Hippocampal formation (tissue), 2 donors: ENCODE results near the gene DHRSX.
"Not testable (repeated sequence)": the region's sequence is repeated elsewhere in the genome, so short reads cannot be mapped to it uniquely, and the experiment has no call there.

Experiments
- DNase-seq, 2 donors: peaks; one replicate each; lab custom pipeline; 2025; lab: John Stamatoyannopoulos, UW

Gene DHRSX

GRCh38 chrX:2474963-2475726 lies 25.6 kb downstream of the DHRSX start:
- DNase-seq: no peak

DNA sequence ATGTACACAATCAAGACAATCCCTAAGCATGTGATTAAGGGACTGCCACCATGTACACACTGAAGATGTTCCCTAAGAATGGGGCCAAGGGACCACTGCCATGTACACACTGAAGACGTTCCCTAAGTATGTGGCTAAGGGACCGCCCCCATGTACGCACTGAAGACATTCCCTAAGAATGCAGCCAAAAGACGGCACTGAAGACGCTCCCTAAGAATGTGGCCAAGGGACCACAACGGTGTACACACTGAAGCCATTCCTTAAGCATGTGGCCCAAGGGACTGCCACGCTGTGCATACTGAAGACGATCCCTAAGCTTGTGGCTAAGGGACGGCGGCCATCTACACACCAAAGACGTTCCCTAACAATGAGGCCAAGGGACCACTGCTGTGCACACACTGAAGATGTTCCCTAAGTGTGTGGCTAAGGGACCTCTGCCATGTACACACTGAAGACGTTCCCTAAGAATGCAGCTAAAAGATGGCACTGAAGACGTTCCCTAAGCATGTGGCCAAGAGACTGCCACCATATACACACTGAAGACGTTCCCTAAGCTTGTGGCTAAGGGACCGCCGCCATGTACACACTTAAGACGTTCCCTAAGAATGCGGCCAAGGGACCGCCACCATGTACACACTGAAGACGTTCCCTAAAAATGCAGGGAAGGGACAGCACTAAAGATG lies 26.4 kb downstream of the DHRSX start:
- DNase-seq: no peak

DNA sequence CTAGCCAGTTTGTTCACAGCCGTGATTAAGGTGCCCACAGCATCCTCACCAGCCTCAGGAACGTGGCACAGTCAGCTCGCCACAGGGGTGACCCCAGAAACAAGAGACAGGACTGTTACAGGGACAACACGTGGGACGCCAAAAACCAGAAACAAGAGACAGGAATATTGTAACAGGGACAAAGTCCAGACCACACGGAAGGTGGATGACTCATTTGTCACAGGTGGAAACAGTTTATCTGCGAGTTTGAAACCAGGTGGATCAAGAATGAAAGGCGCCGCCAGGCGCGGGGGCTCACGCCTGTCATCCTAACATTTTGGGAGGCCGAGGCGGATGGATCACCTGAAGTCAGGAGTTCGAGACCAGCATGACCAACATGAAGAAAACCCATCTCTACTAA lies 27.7 kb downstream of the DHRSX start:
- not testable (repeated sequence) for DNase-seq

- DNase-seq: no peak
These were observed 29.1 kb downstream of the DHRSX start for GRCh38 chrX:2471641-2472040.

GRCh38 chrX:2471126-2471525 lies 29.6 kb downstream of the DHRSX start:
- not testable (repeated sequence) for DNase-seq

DNA sequence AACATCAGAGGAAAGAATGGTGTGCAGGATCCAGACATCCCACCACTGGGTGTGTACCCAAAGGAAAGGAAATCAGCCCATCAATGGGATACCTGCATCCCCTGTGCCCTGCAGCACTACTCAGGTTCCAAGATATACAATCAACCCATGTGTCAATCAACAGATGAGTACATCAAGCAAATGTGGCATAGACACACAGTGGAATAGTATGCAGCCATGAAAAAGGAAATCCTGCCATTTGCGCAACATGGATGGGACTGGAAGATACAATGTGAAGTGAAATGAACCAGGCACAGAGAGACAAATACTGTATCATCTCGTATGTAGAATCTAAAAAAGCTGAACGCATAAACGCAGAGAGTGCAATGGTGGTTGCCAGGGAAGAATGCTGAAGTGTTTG lies 30.9 kb downstream of the DHRSX start:
- DNase-seq: not testable (repeated sequence)

GRCh38 chrX:2469196-2469685 lies 31.5 kb downstream of the DHRSX start:
- DNase-seq: no peak

GRCh38 chrX:2468261-2469195 lies 32.2 kb downstream of the DHRSX start:
- DNase-seq: no peak

DNA sequence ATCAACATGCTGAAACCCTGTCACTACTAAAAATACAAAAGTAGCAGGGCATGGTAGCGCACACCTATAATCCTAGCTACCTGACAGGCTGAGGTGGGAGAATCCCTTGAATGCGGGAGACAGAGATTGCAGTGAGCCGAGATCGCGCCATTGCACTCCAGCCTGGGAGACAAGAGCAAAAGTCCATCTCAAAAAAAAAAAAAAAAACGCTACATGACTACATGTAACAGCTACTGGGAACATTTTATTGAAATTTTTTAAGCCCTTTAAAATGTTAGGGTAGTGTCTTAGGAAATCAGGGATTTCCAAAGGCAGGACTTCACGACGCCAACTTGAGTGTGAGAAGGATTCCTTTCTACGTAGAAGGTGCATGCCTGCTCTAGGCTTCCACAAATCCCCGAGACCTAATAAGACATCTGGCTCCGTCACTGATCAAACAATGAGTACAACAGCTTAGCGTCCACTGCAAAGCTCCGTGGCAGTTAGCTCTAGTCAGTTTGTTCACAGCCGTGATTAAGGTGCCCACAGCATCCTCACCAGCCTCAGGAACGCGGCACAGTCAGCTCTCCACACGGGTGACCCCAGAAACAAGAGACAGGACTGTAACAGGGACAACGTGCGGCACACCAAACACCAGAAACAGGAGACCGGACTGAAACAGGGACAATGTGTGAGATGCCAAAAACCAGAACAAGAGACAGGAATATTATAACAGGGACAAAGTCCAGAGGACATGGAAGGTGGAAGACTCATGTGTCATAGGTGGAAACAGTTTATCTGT lies 33.7 kb downstream of the DHRSX start:
- DNase-seq: no peak

- no peak for DNase-seq
These were observed 36.1 kb downstream of the DHRSX start for GRCh38 chrX:2464677-2465166.

DNA sequence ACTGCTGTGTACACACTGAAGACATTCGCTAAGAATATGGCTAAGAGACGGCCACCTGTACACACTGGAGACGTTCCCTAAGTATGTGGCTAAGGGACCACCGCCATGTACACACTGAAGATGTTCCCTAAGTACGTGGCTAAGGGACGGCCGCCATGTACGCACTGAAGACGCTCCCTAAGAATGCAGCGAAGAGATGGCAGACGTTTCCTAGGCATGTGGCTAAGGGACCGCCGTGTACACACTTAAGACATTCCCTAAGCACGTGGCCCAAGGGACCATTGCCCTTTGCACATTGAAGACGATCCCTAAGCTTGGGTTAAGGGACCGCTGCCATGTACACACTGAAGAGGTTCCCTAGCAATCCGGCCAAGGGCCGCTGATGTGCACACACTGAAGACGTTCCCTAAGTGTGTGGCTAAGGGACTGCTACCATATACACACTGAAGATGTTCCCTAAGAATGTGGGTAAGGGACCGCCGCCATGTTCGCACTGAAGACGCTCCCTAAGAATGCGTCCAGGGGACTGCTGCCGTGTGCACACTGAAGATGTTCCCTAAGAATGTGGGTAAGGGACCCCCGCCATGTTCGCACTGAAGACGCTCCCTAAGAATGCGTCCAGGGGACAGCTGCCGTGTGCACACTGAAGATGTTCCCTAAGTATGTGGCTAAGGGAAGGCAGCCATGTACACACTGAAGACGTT lies 36.7 kb downstream of the DHRSX start:
- no peak for DNase-seq

GRCh38 chrX:2463481-2463880 lies 37.3 kb downstream of the DHRSX start:
- not testable (repeated sequence) for DNase-seq

GRCh38 chrX:2462780-2463179 lies 38.0 kb downstream of the DHRSX start:
- no peak for DNase-seq

DNA sequence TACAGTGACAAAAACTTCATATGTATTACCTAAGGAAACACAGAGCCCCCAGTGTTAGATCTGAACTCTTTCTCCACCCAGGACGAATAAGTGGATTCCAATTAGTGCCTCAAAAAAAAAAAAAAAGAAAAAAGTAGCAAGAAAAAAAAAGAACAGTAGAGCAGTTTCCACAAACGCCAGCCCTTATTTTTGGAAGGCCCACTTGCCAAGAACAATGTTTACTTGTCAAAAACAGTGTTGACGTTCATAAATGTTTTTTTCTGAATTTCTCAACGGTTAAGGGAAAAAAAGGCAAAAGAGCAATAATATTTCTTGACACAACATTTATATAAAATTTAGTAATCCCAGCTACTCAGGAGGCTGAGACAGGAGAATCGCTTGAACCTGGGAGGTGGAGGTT lies 38.7 kb downstream of the DHRSX start:
- no peak for DNase-seq

DNA sequence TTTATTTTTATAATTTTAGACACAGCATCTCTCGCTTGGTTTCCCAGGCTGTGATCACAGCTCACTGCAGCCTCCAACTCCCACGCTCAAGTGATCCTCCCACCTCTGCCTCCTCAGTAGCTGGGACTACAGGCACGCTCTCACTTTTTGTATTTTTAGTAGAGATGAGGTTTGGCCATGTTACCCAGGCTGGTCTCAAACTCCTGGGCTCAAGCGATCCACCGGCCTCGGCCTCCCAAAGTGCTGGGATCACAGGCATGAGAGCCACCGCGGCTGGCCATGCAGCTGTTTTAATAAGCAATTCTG lies 39.1 kb downstream of the DHRSX start:
- no peak for DNase-seq

DNA sequence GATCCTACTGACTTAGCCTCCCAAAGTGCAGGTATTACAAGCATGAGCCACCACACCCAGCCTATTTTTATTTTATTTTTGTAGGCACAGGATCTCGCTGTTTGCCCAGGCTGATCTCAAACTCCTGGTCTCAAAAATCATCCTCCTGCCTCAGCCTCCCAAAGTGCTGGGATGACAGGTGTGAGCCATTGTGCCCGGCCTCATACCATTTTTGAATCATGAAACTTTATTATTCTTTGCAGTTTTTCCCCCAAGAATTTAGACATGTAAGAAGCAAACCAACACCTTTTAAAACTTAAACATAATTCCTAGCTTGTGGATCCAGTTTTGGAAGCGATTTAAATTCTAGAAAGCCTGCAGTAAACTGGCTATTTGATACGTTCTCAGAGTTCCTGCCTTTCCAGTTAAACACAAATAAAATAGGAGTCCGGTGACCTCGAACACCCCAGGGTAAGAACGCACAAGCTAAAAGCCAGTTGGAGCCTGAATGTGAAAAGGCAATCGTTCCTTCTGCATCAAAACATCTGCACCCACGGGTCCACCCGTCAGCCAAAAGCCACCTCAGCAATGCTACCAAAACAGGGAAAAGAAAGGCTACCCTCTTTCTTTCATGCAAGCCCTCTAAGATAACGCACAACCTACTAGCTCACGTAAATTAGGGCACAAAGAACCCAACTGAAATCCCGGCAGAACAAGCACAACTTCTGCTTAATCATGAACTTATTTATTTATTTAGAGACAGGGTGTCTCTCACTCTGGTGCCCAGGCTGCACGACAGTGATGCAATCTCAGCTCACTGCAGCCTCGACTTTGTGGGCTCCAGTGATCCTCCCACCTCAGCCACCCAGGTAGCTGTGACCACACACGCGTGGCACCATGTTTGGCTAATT lies 39.7 kb downstream of the DHRSX start:
- DNase-seq: not testable (repeated sequence)

DNA sequence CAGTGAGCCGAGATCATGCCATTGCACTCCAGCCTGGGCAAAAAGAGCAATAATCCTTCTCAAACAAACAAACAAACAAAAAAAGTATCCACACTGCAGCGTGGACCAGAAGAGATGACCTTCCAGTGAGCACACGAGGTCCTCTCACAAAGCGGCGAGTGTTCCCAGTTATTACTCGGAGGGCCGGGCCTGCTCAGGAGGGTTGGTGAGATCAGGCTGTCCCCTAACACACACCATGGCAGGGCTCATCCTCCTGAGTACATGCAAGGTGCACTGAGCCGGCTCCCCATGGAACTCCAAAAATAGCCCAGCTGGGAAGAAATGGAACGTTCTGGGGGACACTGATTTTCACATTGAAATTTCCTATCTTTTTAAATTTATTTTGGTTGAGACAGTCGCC lies 40.7 kb downstream of the DHRSX start:
- not testable (repeated sequence) for DNase-seq

DNA sequence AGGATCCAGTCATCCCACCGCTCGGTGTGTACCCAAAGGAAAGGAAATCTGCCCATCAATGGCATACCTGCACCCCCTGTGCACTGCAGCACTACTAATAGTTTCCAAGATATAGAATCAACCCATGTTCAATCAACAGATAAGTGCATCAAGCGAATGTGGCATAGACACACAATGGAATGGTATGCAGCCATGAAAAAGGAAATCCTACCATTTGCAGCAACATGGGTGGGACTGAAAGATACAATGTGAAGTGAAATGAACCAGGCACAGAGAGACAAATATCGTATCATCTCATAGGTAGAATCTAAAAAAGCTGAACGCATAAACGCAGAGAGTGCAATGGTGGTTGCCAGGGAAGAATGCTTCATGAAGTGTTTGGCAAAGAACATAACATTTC lies 42.5 kb downstream of the DHRSX start:
- DNase-seq: no peak

DNA sequence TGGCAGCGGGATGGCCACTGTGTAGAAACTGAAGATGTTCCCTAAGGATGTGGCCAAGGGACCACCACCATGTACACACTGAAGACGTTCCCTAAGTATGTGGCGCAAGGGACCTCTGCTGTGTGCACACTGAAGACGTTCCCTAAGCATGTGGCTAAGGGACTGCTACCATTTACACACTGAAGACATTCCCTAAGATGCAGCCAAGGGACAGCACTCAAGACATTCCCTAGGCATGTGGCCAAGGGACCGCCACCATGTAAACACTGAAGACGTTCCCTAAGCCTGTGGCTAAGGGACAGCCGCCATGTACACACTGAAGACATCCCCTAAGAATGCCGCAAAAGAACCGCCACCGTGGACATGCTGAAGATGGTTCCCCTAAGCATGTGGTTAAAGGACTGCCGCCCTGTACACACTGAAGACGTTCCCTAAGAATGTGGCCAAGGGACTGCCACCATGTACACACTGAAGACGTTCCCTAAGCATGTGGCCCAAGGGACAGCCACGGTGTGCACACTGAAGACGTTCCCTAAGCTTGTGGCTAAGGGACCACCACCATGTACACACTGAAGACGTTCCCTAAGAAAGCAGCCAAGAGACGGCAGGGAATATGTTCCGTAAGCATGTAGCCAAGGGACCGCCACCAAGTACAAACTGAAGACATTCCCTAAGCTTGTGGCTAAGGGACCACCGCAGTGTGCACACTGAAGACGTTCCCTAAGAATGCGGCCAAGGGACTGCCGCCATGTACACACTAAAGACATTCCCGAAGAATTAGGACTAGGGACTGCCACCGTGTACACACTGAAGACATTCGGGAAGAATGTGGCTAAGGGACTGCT lies 43.3 kb downstream of the DHRSX start:
- DNase-seq: no peak
